Suprapubic skin (tissue), 4 donors: ENCODE results near the gene CARMIL3.

Source experiments
- EP300 ChIP-seq: sonication (generic); formaldehyde crosslinking; IDR thresholded peaks from one replicate; pipeline ENCODE4 v1.6.1; 2017; ENCODE audit warnings: antibody characterized with exemption
- POLR2AphosphoS5 ChIP-seq, 3 donors: sonication (generic); formaldehyde crosslinking; IDR thresholded peaks; one replicate each; pipeline ENCODE4 v1.6.1; 2017; ENCODE audit warnings: antibody characterized with exemption in 3 of 3
- TF ChIP-seq, protein P1 (sequence below), 2 donors: fragments of 200-600 bp in 1 of 2; fragments of 450-650 bp in 1 of 2; sonication (generic) in 1 of 2; IDR thresholded peaks; one replicate each; pipeline ENCODE4 v1.5.1; 2016 to 2019; ENCODE audit warnings: antibody characterized with exemption in 2 of 2, mild to moderate bottlenecking in 1 of 2, moderate library complexity in 1 of 2

DNA sequence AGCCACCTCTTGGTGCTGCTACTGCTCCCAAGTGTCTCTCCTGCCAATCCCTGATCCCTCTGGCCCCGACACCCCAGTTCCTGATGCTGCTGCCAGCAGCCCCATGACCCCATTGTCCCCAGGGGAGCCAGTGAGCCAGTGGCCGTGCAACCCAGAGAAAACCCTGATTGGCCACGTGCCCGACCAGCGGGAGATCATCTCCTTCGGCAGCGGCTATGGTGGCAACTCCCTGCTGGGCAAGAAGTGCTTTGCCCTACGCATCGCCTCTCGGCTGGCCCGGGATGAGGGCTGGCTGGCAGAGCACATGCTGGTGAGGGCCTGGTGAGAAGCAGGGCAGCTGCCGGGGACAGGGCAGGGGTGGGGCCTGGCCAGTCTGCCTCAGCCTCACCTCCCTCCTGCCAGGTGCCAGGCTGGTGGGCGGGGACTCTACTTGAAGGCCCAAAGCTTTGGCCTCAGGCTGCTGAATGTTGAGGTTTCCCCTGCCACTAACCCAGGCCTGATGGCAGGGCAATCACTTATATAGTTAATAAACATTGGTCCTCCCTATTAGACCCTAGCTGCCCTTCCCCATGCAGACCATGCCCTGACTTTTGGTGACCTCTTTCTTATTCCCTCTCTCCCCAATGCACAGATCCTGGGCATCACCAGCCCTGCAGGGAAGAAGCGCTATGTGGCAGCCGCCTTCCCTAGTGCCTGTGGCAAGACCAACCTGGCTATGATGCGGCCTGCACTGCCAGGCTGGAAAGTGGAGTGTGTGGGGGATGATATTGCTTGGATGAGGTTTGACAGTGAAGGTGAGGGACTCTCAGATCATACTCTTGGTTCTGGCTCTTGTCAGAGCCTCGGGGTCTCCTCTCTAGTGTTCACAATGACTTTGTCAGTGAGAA is 47.4 kb downstream of the CARMIL3 start:
- TF ChIP-seq, protein P1, sequence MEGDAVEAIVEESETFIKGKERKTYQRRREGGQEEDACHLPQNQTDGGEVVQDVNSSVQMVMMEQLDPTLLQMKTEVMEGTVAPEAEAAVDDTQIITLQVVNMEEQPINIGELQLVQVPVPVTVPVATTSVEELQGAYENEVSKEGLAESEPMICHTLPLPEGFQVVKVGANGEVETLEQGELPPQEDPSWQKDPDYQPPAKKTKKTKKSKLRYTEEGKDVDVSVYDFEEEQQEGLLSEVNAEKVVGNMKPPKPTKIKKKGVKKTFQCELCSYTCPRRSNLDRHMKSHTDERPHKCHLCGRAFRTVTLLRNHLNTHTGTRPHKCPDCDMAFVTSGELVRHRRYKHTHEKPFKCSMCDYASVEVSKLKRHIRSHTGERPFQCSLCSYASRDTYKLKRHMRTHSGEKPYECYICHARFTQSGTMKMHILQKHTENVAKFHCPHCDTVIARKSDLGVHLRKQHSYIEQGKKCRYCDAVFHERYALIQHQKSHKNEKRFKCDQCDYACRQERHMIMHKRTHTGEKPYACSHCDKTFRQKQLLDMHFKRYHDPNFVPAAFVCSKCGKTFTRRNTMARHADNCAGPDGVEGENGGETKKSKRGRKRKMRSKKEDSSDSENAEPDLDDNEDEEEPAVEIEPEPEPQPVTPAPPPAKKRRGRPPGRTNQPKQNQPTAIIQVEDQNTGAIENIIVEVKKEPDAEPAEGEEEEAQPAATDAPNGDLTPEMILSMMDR (IDR thresholded peaks at IDR 0.05): no peak
- TF ChIP-seq POLR2AphosphoS5 (IDR thresholded peaks at IDR 0.05) (no peak), EP300 (no peak)
